ENCODE measurements around the gene COMMD1. TPM values are rescaled to one million over a fixed set of nuclear protein-coding genes. Genes with fewer than 3 reads are reported as not detected.

Gene COMMD1
- total and polyA plus RNA-seq, 3 donors from 2014 or later = 61.7 to 87.9 (median 85.2) TPM

GRCh38 chr2:62029910-62030309 lies 124.4 kb downstream of the COMMD1 start:
- H3K27me3 ChIP-seq = no peaks in the 10 kb centered on the region
- intact Hi-C loops (cut with DNase I; ENCODE audit: low total_unique reads) = no loop called here
- H3K4me3 ChIP-seq = no peak overlapping the region
- H3K9me3 ChIP-seq = no peaks in the 10 kb centered on the region
- no peaks in the 10 kb centered on the region for H3K4me1 ChIP-seq
- TF ChIP-seq POLR2A (IDR thresholded peaks at IDR 0.05) (no peak), CTCF (IDR thresholded peaks at IDR 0.05) (no peak)
- H3K27ac ChIP-seq = no peak overlapping the region
- 88 to 93% methylated on average over 3 of the region's 3 CpGs for WGBS, 2 donors
- H3K36me3 ChIP-seq (ENCODE audit: low read depth, missing control alignments) = no peaks in the 10 kb centered on the region
- no peak for DNase-seq

- Histone ChIP-seq H3K27me3 (no peaks in the 10 kb centered on the region), H3K4me3 (no peak overlapping the region), H3K4me1 (no peaks in the 10 kb centered on the region), H3K36me3 (ENCODE audit: low read depth, missing control alignments) (no peaks in the 10 kb centered on the region), H3K9me3 (no peaks in the 10 kb centered on the region), H3K27ac (no peak overlapping the region)
- DNase-seq = no peak
- intact Hi-C loops (cut with DNase I; ENCODE audit: low total_unique reads) = no loop called here
- TF ChIP-seq POLR2A (IDR thresholded peaks at IDR 0.05) (no peak), CTCF (IDR thresholded peaks at IDR 0.05) (no peak)
Measured at GRCh38 chr2:62030902-62031301, 125.4 kb downstream of the COMMD1 start.

GRCh38 chr2:62032096-62032495 lies 126.6 kb downstream of the COMMD1 start:
- H3K4me1 ChIP-seq = no peaks in the 10 kb centered on the region
- intact Hi-C loops (cut with DNase I; ENCODE audit: low total_unique reads) = no loop called here
- H3K27ac ChIP-seq = no peak overlapping the region
- H3K4me3 ChIP-seq = no peak overlapping the region
- WGBS, 2 donors = 93 to 94% methylated on average over 5 of the region's 5 CpGs
- no peaks in the 10 kb centered on the region for H3K9me3 ChIP-seq
- no peaks in the 10 kb centered on the region for H3K27me3 ChIP-seq
- TF ChIP-seq CTCF (IDR thresholded peaks at IDR 0.05) (no peak), POLR2A (IDR thresholded peaks at IDR 0.05) (no peak)
- DNase-seq = no peak
- no peaks in the 10 kb centered on the region for H3K36me3 ChIP-seq (ENCODE audit: low read depth, missing control alignments)

- intact Hi-C loops (cut with DNase I; ENCODE audit: low total_unique reads) = no loop called here
- no peak overlapping the region for H3K27ac ChIP-seq
- H3K36me3 ChIP-seq (ENCODE audit: low read depth, missing control alignments) = no peaks in the 10 kb centered on the region
- no peaks in the 10 kb centered on the region for H3K4me1 ChIP-seq
- H3K9me3 ChIP-seq = no peaks in the 10 kb centered on the region
- DNase-seq = no peak
- TF ChIP-seq CTCF (IDR thresholded peaks at IDR 0.05) (no peak), POLR2A (IDR thresholded peaks at IDR 0.05) (no peak)
- H3K4me3 ChIP-seq = no peak overlapping the region
- no peaks in the 10 kb centered on the region for H3K27me3 ChIP-seq
Measured at GRCh38 chr2:62034715-62035114, 129.2 kb downstream of the COMMD1 start.

- TF ChIP-seq CTCF (IDR thresholded peaks at IDR 0.05) (no peak), POLR2A (IDR thresholded peaks at IDR 0.05) (no peak)
- WGBS, 2 donors = 89 to 91% methylated on average over 1 of the region's 1 CpG
- no peak for DNase-seq
- Histone ChIP-seq H3K36me3 (ENCODE audit: low read depth, missing control alignments) (no peaks in the 10 kb centered on the region), H3K4me3 (no peak overlapping the region), H3K4me1 (no peaks in the 10 kb centered on the region), H3K9me3 (no peaks in the 10 kb centered on the region), H3K27ac (no peak overlapping the region), H3K27me3 (no peaks in the 10 kb centered on the region)
- intact Hi-C loops (cut with DNase I; ENCODE audit: low total_unique reads) = no loop called here
Measured at GRCh38 chr2:62036229-62036628, 130.8 kb downstream of the COMMD1 start.
